NCI-H2171 treated with DMSO at 0.1 percent for 48 hours (cell line): ENCODE results near the gene AARS1.
"Not testable (repeated sequence)": the region's sequence is repeated elsewhere in the genome, so short reads cannot be mapped to it uniquely, and the experiment has no call there.

ENCODE experiments used
- DNase-seq: peaks from one replicate; lab custom pipeline; 2025; lab: John Stamatoyannopoulos, UW

Gene AARS1

GRCh38 chr16:70271696-70272095 lies 17.6 kb downstream of the AARS1 start:
- no peak for DNase-seq

- DNase-seq: no peak
These were observed 19.1 kb downstream of the AARS1 start for GRCh38 chr16:70270176-70270575.

DNA sequence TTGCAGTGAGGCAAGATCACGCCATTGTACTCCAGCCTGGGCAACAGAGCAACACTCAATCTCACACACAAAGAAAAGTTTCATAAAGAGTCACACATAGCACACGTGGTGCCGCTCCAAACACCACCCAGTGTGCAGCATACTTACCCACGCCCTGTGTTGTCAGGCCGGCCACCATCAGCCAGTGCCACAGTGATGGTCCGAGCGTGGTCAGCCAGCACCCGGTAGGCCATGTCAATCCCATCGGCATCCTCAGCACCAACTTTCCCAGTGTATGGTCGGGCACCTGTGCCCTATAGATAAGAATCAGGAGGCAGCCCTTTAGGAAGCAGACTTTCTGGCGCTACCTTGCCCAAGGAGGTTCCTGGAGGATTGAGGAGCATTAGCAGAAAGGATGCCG lies 19.8 kb downstream of the AARS1 start:
- DNase-seq: no peak

DNA sequence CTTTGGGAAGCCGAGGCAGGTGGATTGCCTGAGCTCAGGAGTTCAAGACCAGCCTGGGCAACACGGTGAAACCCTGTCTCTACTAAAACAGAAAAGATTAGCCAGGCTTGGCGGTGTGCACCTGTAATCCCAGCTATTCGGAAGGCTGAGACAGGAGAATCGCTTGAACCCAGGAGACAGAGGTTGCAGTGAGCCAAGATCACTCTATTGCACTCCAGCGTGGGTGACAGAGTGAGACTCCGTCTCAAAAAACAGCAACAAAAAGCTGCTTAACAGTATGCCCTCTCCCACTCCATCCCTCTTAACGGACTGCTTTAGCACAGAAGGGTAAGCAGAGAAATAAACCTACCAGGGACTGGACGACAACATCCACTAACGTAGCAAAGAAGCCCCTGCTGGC lies 21.4 kb downstream of the AARS1 start:
- not testable (repeated sequence) for DNase-seq

- peak; percentile 37 for DNase-seq
These were observed 21.8 kb downstream of the AARS1 start for GRCh38 chr16:70267516-70267915.

DNA sequence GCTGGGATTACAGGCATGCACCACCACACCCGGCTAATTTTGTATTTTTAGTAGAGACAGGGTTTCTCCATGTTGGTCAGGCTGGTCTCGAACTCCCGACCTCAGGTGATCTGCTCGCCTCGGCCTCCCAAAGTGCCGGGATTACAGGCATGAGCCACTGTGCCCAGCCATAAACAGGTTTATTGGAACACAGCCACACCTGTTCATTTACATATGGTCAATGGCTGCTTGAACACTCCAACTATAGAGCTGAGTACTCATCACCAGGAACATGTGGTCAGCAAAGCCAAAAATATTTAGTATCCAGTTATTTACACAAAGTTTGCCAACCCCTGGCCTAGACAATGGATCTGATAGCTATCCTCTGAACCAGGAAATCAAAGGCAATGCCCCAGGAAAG lies 29.4 kb downstream of the AARS1 start:
- not testable (repeated sequence) for DNase-seq

DNA sequence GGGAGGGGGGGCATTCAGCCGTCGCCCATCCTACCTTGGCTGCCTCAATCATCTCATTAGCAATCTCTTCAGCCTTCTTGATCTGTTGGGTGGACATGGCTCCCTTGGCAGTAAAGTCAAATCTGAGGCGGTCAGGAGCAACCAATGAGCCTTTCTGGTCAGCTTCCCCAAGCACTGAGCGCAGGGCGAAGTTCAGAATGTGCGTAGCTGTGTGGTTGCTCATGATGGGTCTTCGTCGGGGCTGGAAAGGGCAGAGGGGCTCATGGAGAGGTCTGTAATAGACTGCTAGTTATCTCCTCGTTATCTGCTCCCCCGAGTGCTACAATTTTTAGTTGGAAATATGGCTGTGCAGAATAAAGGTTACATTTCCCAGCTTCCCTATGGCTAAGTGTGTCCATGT lies 30.4 kb downstream of the AARS1 start:
- no peak for DNase-seq

GRCh38 chr16:70258065-70258464 lies 31.2 kb downstream of the AARS1 start:
- no peak for DNase-seq

DNA sequence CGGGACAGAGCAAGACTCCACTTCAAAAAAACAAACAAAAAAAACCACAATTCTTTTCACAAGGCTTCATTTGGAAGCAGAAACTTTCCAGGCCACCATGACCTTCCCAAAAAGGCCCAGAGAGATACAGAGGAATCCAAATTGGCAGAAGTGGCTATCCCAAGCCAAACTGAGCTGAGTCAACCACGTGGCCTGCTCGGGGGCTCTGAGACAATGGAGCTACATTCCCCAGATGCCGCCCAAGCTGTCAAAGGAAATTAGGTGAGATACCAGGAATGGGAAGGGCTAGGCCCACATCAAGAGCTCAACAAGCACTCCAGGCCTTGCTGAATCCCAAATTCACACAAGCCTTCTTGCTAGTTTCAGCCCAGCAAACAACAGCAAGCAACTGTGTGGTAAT lies 31.9 kb downstream of the AARS1 start:
- DNase-seq: no peak

DNA sequence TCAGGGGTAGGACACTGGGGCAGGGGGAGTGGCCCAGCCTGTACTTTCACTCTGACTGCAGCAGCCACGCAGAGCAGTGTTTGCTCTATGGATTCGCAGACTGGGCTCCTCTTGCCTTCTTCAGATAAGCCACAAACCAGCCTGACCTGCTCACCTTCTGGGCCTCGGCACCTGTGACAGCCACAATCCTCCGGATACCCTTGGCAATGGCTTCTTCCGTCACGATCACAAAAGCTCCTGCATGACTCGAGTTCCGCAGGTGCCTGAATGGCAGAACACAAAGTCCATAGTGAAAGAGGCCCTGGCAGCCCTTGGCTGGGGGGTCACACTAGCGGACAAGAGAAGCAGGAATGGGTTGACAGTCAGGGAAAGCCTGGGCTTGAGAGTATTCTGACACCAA lies 33.7 kb downstream of the AARS1 start:
- no peak for DNase-seq

DNA sequence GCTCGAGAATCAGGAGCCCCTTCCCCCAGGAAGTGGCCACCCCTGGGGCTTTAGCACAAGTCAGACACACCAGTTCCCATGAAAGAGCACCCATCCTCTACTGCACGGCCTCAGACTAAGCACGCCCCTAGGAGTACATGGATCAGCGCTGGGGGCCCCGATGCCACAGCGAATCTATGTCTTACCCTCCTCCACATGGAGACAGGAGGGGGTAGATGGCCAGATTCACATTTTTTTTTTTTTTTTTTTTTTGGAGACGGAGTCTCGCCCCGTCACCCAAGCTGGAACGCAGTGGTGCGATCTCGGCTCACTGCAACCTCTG lies 34.4 kb downstream of the AARS1 start:
- DNase-seq: no peak

DNA sequence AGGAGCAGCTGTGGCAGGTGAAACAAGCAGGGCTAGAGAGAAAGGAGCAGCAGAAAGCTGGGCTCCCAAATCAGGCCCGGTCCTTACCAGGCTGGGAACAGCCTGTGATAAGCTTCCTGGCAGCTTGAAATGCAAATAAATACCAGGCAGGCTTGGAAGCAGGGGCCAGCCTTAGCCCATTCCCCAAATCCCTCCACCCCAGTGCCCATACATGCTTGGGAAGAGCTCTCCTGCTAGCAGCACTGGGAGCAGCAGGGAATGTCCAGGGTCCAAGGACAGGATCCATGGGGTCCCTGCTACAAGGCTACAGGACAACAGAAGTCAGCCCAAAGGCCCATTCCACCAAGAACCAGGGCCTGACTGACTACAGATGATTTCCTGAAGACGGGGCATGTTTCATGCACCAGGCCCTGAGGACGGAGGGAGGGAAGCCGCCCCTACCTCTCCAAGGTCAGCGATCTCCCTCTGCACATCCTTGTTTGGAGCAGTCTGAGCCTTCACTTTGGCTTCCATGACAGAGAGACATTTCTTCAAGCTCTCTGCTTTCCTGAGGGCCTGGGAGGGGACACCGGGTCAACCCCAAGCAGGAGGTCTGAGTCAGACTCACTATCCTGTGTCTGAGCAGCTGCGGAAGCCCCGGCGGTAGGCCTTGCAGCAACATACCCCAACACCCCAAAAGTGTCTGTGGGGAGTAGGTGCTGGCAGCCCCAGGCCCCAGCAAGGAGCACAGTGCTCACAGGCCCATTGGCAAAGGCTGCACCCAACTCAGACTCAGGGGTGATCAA lies 34.9 kb downstream of the AARS1 start:
- DNase-seq: no peak

DNA sequence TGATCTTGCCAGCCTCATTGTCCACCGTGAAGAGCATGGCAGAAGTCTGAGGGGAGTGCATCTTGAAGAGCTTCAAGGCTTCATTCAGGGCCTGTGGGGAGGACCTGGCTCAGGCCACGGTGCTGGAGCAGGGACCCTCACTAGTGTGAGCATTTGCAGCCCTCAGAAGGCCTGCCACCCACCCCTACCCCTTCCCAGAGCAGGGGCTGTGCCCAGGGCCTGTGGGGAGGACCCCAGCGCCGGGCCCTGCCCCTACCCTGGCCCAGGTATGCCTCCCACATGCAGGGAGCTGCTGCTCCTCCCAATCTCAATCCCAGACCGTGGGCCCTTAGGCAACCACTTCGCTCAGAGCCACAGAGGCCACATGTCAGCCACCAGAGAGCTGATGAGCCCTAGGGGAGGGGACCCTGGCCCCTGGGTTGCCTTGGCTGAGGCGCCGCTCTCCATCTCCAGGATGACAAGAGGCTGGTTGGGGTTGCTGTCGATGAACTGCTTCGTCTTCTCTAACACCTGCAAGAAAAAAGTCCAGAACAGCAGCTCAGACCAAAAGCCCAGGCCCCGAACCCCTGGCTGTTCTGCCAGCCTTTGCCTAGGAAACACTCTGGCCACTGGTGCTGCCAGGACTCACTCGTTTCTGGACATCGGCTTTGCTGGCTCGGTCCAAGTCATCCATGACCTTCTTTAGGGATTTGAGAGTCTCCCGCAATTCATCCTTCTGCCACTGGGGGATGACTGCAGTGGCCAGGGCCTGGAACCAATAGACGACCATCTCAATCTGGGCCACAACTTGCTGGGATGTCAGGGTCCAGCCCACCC lies 35.8 kb downstream of the AARS1 start:
- no peak for DNase-seq

DNA sequence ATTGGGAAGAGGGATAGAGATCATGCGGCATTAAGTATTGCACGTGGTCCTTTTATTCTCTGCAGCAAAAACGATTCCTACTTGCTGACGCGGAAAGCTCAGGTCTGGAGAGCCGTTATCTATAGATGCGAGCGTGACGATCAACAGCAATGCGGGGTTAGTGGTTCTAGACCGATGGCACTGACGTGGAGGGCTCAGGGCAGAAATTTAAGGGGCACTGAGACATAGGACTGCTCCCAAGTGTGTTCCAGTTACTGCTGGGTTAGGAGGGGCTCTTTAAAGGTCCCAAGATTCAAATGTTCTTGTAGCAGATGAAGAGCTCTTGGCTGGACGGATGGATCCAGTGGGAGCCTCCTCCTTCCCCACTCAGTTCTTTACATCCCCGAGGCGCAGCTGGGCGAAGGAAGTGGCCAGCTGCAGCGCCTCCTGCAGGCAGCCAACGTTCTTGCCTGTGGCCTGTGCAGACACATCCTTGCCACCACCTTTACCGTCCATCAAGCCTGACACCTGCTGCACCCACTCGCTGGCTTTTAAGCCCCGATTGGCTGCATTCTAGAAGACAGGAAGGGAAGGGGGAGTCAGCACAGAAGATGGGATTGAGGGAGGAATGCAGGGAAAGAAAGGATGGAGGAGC lies 36.8 kb downstream of the AARS1 start:
- DNase-seq: no peak

- DNase-seq: peak; percentile 96
These were observed 37.5 kb downstream of the AARS1 start, which contains the start of gene EXOSC6 for GRCh38 chr16:70251629-70252354. Gene EXOSC6 (minus strand): TSS chr16:70251940. CDS start chr16:70251900, 40 bp downstream.

DNA sequence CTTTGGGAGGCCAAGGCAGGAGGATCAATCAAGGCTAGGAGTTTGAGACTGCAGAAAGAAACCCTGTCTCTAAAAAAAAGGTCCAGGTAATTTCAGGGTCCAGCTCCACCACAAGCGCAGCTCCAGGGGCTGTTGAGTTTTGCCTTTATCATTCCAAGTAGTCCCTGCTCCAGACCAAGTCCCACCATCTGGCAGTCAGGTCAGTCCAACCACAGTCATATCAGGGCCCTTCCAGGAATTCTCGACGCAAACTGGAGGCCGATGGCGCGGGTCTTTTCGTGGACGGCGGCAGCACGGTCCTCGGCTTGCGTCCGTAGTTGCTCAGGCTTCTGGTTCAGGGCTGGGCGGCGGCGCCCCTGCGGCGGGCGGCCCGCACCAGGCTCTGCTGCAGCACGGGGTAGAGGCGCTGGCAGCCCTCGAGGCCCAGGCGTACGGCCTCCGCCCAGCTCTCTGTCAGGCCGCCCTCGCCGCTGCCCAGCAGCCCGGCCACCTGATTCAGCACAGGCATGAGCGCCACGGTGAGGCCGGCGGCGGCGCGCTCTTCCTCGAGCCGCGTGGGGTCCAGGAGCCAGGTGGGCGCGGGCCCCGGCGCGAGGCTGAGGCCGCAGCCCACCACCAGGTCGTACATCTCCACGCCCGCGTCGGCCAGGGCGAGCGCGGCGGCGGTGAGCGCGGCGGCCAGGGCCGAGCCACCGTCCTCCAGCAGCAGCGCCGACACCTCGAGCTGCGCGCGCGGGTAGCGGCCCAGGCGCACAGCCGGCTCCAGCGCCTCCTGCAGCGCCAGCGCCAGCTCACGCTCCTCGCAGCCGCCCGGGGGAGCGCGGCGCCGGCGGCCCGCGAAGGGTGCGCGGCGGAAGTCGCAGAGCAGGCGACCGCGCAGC lies 38.3 kb downstream of the AARS1 start:
- peak; percentile 28 for DNase-seq

- DNase-seq: not testable (repeated sequence)
These were observed 39.6 kb downstream of the AARS1 start for GRCh38 chr16:70249697-70250096.

DNA sequence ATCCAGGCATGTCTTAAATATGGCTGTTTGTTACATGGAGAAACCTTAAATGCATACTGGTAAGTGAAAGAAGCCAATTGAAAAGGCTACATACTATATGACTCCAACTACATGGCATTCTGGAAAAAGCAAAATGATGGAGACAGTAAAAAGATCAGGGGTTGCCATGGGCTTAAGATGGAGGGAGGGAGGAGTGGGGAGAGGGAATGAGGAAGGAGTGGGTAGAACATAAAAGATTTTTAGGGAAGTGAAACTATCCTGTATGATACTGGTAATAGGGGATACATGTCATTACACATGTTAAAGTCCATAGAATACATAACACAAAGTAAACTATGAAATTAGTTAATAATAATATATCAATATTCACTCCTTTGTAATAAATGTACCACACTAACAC lies 50.5 kb downstream of the AARS1 start:
- DNase-seq: not testable (repeated sequence)

GRCh38 chr16:70231831-70232230 lies 57.5 kb downstream of the AARS1 start:
- DNase-seq: peak; percentile 49

GRCh38 chr16:70226024-70226423 lies 63.3 kb downstream of the AARS1 start:
- DNase-seq: not testable (repeated sequence)

DNA sequence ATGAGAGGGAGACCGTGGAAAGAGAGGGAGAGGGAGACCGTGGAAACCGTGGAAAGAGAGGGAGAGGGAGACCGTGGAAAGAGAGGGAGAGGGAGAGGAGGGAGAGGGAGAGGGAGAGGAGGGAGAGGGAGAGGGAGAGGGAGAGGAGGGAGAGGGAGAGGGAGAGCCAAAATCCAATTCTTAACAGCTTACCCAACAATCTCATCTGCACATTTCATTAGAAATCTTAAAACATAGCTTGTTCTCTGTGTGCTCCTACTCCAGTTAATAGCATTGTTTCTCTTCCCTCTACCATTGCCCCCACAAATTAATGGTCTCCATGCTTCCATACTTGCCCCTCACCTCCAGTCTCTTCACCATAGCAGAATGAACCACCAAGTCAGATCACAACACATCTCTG lies 63.9 kb downstream of the AARS1 start:
- not testable (repeated sequence) for DNase-seq
